ENCODE measurements around the gene HOXA9.

HOXA9 gene

DNA sequence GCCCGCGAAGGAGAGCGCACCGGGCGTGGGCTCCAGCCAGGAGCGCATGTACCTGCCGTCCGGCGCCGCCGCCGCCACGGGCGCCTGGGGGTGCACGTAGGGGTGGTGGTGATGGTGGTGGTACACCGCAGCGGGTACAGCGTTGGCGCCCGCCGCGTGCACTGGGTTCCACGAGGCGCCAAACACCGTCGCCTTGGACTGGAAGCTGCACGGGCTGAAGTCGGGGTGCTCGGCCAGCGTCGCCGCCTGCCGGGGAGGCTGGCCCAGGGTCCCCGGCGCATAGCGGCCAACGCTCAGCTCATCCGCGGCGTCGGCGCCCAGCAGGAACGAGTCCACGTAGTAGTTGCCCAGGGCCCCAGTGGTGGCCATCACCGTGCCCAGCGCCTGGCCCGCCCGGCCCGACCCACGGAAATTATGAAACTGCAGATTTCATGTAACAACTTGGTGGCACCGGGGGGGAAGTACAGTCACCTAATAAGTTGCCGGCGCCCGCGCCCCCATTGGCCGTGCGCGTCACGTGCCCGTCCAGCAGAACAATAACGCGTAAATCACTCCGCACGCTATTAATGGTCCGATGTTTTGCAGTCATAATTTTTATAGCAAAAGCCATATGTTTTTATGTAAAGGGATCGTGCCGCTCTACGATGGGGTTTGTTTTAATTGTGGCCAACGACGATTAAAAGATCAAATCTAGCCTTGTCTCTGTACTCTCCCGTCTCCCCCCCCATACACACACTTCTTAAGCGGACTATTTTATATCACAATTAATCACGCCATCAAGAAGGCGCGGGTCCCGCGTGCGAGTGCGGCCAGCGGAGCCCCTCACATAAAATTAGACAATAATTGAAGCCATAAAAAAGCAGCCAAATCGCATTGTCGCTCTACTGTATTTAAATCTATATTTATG, at the start of gene HOXA9:
Gene HOXA9, minus strand, starts transcription at position 449 of the 907 bp plus-strand sequence. Its CDS starts 80 bp downstream, at position 369.
- no peak for DNase-seq

DNA sequence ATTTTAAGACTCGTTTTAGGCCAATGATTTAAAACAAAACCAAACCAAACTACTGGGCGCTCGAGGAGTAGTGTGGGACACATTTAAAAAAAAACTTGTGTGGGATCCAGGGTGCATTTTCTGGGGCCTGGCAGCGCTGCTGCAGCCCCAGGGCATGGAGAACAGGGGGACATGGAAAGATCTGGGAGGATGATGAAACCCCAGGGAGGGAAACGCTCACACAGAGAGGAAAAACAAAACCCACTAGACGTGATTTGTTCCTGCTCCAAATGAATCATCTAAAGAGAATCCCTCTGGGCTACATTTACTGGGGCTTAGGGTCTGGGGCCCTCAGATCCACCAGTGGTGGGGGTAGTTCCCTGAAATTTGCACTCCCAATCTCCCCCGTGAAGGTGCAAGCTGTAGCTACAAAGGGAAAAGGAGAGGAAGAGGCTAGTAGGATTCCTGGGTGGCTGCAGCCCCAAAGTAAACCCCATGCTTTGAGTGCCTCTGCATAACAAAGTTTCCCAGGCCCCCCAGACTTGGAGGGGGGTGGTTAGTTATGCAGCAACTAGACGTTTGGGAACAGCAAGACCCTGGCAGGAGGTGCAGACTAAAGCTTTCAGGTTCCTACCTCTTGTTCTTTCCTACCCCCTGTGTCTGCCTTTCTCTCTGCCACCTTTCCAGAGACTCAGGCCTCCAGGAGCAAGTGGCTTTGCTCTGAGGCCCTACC, 49.1 kb upstream of the HOXA9 start:
- DNase-seq = no peak

- no peak for DNase-seq
Observed at GRCh38 chr7:27213433-27214238, 48.3 kb upstream of the HOXA9 start.

- no peak for DNase-seq
Observed at GRCh38 chr7:27212497-27213432, 47.4 kb upstream of the HOXA9 start.

DNA sequence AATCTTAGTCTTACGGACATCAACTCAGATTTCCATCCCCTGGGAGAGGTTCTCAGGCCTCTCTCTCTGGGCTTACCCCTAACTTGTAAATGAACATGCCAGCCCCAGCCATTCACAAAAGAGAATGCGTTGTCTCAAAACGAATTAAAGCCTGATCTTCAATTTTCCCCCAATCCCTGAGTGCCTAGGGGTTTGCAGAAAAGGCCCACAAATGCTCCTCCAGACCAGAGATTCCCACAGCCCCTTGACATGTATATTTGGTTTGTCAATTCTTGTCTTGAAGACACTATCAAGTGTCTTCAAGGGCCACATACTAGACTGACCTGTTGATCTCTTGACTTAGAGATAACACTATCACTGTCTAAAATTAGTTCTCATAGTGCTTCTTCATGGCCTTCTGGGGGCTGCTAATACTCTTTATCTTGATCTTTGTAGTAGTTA, 46.4 kb upstream of the HOXA9 start:
- no peak for DNase-seq

GRCh38 chr7:27211084-27211446, 45.7 kb upstream of the HOXA9 start:
- no peak for DNase-seq

GRCh38 chr7:27210441-27211083, 45.2 kb upstream of the HOXA9 start:
- DNase-seq = no peak

GRCh38 chr7:27209933-27210440, 44.6 kb upstream of the HOXA9 start:
- DNase-seq = no peak

DNA sequence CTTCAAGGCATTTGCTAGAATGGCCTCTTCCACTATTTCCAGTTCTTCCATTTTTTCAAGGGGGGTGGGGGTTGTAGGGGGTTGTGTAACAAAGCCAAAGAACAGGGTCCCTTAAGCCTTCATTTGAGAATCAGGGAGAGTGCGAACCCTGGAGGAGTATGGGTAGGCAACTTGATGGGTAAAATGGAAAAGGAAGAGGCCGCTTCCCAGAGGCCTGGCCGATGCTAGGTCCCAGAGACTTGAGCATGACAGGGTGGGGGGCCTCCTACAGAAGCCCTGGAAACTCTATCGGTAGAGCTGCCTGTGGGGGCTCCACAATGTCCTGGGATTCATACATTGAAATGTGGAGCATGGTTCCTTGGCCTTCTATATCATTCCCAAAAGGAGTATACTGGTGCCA, 43.7 kb upstream of the HOXA9 start:
- no peak for DNase-seq

DNA sequence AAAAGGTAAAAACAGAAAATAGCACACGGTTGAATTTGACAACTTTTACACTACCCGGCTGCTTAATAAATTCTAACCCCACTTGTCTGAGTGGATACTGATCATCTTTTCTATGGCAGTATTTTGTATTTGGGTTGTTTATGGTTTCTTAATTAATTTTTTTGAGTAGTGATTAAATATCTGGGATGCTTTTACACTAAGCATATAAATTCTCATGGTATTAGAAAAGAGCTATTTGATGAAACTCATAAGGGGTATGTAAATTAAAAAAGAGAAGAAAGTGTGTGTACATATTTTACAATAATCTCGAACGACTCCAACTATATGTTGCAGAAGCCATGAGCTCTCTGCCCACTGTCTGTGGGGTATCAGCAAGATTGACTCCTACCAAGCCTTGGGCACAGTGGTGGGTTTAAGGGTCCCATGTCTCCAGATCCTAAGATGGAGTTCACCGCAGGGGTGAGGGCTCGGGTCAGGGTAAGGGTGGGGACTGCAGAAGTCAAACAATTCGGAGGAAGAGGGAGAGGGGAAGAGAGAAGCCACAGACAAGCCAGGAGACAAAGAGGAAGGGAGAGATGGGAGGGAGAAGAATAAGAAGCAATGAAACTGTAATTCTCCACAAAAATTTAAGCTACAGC, 42.1 kb upstream of the HOXA9 start:
- DNase-seq = no peak

DNA sequence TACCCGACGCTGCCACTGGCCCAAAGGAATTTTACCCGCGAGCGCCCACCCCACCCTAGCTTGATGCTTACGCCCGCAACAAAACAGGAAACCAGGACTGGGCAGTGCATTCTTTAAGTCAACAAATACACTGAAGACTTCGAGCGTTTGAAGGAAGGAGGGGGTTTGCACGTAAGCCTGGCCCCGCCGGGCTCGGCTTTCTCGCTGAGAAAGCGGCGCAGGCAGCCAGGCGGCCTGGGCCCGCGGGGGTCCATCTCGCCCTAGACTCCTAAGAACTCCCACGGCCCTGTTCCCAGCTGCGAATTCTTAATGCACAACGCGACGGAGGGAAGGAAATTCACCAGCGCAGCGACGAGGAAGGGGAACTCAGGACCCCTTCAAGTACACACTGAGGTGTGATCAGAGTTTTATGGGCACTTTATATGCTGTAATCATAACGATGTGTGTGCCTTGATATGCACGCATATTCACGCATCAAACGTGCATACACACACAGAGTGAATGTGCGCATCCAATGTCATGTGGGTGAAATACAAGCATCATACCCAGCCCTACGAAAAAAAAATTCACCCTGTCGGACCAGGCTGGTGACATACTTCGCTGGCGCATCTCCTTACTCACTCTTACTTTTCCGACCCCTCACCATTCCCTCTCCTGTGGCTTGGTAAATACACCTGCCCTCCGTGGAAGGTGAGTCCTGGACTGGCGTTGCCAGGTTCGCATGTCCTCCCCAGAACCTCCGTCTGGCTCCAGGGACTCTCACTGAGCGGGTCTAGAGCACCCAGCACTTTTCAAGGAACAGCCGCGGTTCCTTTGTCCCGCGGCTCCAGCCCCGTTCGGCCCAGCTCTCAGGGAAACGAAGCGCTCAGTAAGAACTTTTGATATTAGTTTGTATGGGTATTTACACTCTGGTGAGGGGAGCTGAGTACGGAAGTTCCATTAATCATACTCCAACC, 40.3 kb upstream of the HOXA9 start:
- no peak for DNase-seq

- no peak for DNase-seq
Observed at GRCh38 chr7:27204851-27205322, 39.5 kb upstream of the HOXA9 start.

GRCh38 chr7:27203964-27204594, 38.7 kb upstream of the HOXA9 start:
- no peak for DNase-seq

GRCh38 chr7:27203365-27203953, 38.1 kb upstream of the HOXA9 start:
- no peak for DNase-seq

DNA sequence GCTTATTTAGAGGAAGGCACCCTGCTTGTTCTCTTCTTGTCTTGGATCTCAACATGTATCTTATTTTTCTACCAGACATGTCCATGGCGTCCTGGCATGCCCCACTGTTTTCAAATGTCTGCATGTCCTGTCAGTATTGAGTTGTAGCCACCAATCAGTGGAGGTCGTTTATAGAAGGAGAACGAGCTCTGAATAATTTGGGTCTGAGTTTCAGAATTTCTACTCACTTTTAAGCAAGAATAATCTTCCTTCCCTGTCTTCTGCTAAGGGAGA, 37.5 kb upstream of the HOXA9 start:
- DNase-seq = no peak

- no peak for DNase-seq
Observed at GRCh38 chr7:27202018-27202861, 36.9 kb upstream of the HOXA9 start.

- no peak for DNase-seq
Observed at GRCh38 chr7:27201580-27202017, 36.3 kb upstream of the HOXA9 start.
